Endodermal cell (in vitro differentiated cells): ENCODE measurements around the gene FAM181B. TPM values are rescaled to one million over a fixed set of nuclear protein-coding genes. Genes with fewer than 3 reads are reported as not detected.

Experiments
- DNase-seq: peaks from one replicate; pipeline ENCODE4 v3.0.0-alpha.2; 2017
- H3K27ac ChIP-seq: 2 replicates; pipeline ENCODE4 v1.5.1; 2013; ENCODE audit warnings: mild to moderate bottlenecking, low read depth, low read length, moderate library complexity
- H3K27me3 ChIP-seq: 2 replicates; pipeline ENCODE4 v1.6.1; 2013; ENCODE audit warnings: mild to moderate bottlenecking, low read length, moderate library complexity; ENCODE audit not compliant: insufficient read depth, control insufficient read depth, poor library complexity, severe bottlenecking
- H3K36me3 ChIP-seq: 2 replicates; pipeline ENCODE4 v1.7.0; 2013; ENCODE audit warnings: mild to moderate bottlenecking, low read length, moderate library complexity; ENCODE audit not compliant: control insufficient read depth, insufficient read depth
- H3K4me1 ChIP-seq: one replicate; pipeline ENCODE4 v1.7.0; 2013; ENCODE audit warnings: low read length; ENCODE audit not compliant: control insufficient read depth, insufficient read depth
- H3K4me3 ChIP-seq: 2 replicates; pipeline ENCODE4 v1.5.1; 2013; ENCODE audit warnings: mild to moderate bottlenecking, low read length, moderate library complexity
- H3K9ac ChIP-seq: 2 replicates; pipeline ENCODE4 v1.6.1; 2013; ENCODE audit warnings: mild to moderate bottlenecking, low read length, moderate library complexity; ENCODE audit not compliant: poor library complexity, severe bottlenecking; ENCODE audit errors: extremely low read depth
- H3K9me3 ChIP-seq: 2 replicates; pipeline ENCODE4 v1.6.1; 2013; ENCODE audit warnings: mild to moderate bottlenecking, low read length, moderate library complexity; ENCODE audit not compliant: control insufficient read depth
- H3K27ac Mint-ChIP-seq: 2 replicates; pipeline ENCODE4 v1.8.0; 2020; ENCODE audit warnings: mixed read lengths
- H3K27me3 Mint-ChIP-seq: 2 replicates; pipeline ENCODE4 v1.8.0; 2021; ENCODE audit warnings: mild to moderate bottlenecking, mixed read lengths; ENCODE audit not compliant: insufficient read depth
- H3K36me3 Mint-ChIP-seq: 2 replicates; pipeline ENCODE4 v1.8.0; 2020; ENCODE audit warnings: low read depth, mixed read lengths
- H3K4me1 Mint-ChIP-seq: 2 replicates; pipeline ENCODE4 v1.8.0; 2020; ENCODE audit warnings: mixed read lengths
- H3K4me3 Mint-ChIP-seq: 2 replicates; pipeline ENCODE4 v1.8.0; 2020; ENCODE audit warnings: mild to moderate bottlenecking, moderate library complexity, mixed read lengths
- H3K9me3 Mint-ChIP-seq: 2 replicates; pipeline ENCODE4 v1.8.0; 2020; ENCODE audit warnings: mild to moderate bottlenecking, mixed read lengths
- WGBS, 2 experiments: methylation state at CpG; one replicate each; pipeline versions ENCODE4 v1.1.5 to v1.1.7; 2013; ENCODE audit warnings: missing lambda C conversion rate in 2 of 2, mixed read lengths in 1 of 2; ENCODE audit not compliant: insufficient coverage in 1 of 2, insufficient read length in 1 of 2; 5-methylcytosine and 5-hydroxymethylcytosine counted together
- total RNA-seq, 2 donors: library from RNA; stranded (reverse); fragmentation: NEBNext Ultra II Directional in 1 of 2; extraction: Animal tissue kit (Norgen Biotek cat#: 25700) in 1 of 2; gene quantifications; 2 replicates in 1 of 2; 3 replicates in 1 of 2; pipeline ENCODE4 v1.2.1, GENCODE V29; 2021
- TF ChIP-seq, protein P1 (sequence below): fragments of 200-600 bp; sonication (generic); conservative IDR thresholded peaks from 2 replicates; pipeline ENCODE4 v1.5.0; 2021; ENCODE audit warnings: antibody characterized with exemption, mild to moderate bottlenecking

The FAM181B gene
- total RNA-seq, 2 donors from 2014 or later = 1.5 to 4.7 TPM

DNA sequence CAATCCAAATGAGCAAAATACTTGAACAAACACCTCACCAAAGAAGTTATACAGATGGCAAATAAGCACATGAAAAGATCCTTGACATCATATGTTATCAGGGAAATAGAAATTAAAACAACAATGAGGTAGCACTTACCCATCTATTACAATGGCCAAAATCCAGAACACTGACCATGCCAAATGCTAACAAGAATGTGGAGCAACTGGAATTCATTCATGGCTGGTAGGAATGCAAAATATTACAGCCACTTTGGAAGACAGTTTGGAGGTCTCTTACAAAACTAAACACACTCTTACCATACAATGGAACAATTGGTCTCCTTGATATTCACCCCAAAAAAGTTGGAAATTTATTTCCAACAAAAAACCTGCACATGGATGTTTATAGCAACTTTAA is 19.1 kb upstream of the FAM181B start:
- TF ChIP-seq, protein P1, sequence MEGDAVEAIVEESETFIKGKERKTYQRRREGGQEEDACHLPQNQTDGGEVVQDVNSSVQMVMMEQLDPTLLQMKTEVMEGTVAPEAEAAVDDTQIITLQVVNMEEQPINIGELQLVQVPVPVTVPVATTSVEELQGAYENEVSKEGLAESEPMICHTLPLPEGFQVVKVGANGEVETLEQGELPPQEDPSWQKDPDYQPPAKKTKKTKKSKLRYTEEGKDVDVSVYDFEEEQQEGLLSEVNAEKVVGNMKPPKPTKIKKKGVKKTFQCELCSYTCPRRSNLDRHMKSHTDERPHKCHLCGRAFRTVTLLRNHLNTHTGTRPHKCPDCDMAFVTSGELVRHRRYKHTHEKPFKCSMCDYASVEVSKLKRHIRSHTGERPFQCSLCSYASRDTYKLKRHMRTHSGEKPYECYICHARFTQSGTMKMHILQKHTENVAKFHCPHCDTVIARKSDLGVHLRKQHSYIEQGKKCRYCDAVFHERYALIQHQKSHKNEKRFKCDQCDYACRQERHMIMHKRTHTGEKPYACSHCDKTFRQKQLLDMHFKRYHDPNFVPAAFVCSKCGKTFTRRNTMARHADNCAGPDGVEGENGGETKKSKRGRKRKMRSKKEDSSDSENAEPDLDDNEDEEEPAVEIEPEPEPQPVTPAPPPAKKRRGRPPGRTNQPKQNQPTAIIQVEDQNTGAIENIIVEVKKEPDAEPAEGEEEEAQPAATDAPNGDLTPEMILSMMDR = no peak
- Histone ChIP-seq H3K9ac (no peak overlapping the region), H3K4me1 (no peaks in the 10 kb centered on the region), H3K4me3 (no peak overlapping the region), H3K9me3 (peaks cover 9% of the 10 kb centered on the region), H3K27ac (no peak overlapping the region), H3K27me3 (peaks cover 7% of the 10 kb centered on the region), H3K36me3 (no peaks in the 10 kb centered on the region)
- no peak for DNase-seq
- H3K9me3 Mint-ChIP-seq = no peaks in the 10 kb centered on the region
- H3K27ac Mint-ChIP-seq = no peak overlapping the region
- peaks cover 16% of the 10 kb centered on the region for H3K4me1 Mint-ChIP-seq
- peaks cover 3% of the 10 kb centered on the region for H3K27me3 Mint-ChIP-seq
- H3K4me3 Mint-ChIP-seq = no peak overlapping the region
- H3K36me3 Mint-ChIP-seq = no peaks in the 10 kb centered on the region

DNA sequence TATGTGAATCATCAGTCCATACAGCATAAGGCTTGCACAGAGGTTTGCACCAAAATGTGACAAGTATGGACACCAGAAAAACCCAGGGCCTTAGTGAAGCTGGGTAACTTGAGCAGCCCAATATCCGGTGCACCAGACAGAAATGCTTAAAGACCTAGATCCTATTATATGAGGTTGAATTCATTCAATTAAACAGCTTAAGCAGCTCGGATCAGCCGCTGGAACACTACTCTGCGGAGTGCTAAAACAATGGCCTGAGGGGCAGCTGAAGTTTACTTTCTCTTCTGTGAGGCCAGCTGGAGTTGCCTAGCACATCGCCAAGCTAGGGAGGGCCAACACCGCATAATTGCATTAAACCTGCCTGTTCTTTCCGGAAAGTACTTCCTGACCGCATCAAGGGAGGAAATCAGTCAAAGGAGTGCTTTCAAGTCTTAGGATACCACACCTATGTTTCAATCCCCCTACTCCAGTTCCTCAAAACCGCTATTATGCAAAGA is 17.0 kb upstream of the FAM181B start:
- DNase-seq = peak; percentile 78
- TF ChIP-seq, protein P1 = no peak
- peaks cover 16% of the 10 kb centered on the region for H3K4me1 Mint-ChIP-seq
- H3K9me3 Mint-ChIP-seq = no peaks in the 10 kb centered on the region
- H3K27me3 ChIP-seq = peaks cover 7% of the 10 kb centered on the region
- H3K36me3 ChIP-seq = no peaks in the 10 kb centered on the region
- H3K9me3 ChIP-seq = peaks cover 9% of the 10 kb centered on the region
- no peak overlapping the region for H3K9ac ChIP-seq
- H3K4me1 ChIP-seq = no peaks in the 10 kb centered on the region
- H3K27ac Mint-ChIP-seq = no peak overlapping the region
- H3K4me3 Mint-ChIP-seq = no peak overlapping the region
- WGBS, 2 experiments = 30 to 66% methylated on average over 7 to 9 of the region's 9 CpGs
- H3K27me3 Mint-ChIP-seq = peaks cover 9% of the 10 kb centered on the region
- no peaks in the 10 kb centered on the region for H3K36me3 Mint-ChIP-seq
- H3K27ac ChIP-seq = no peak overlapping the region
- peak overlapping the region; percentile 14 for H3K4me3 ChIP-seq

DNA sequence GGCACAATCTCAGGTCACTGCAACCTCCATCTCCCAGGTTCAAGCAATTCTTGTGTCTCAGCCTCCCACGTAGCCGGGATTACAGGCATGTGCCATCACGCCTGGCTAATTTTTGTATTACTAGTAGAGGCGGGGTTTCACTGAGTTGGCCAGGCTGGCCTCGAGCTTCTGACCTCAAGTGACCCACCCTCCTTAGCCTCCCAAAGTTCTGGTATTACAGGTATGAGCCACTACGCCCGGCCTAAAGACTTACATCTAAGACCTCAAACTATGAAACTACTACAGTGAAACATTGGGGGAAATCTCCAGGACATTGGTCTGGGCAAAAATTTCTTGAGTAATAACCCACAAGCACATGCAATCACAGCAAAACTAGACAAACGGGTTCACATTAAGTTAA is 13.8 kb upstream of the FAM181B start:
- TF ChIP-seq, protein P1 = no peak
- H3K4me1 Mint-ChIP-seq = peaks cover 16% of the 10 kb centered on the region
- Histone ChIP-seq H3K4me1 (no peaks in the 10 kb centered on the region), H3K36me3 (no peaks in the 10 kb centered on the region), H3K9me3 (peaks cover 9% of the 10 kb centered on the region), H3K27ac (no peak overlapping the region), H3K4me3 (no peak overlapping the region), H3K27me3 (no peaks in the 10 kb centered on the region), H3K9ac (no peak overlapping the region)
- no peak for DNase-seq
- WGBS, 2 experiments = 92 to 100% methylated on average over 1 to 8 of the region's 8 CpGs
- H3K4me3 Mint-ChIP-seq = no peak overlapping the region
- no peaks in the 10 kb centered on the region for H3K36me3 Mint-ChIP-seq
- no peak overlapping the region for H3K27ac Mint-ChIP-seq
- peaks cover 21% of the 10 kb centered on the region for H3K27me3 Mint-ChIP-seq
- no peaks in the 10 kb centered on the region for H3K9me3 Mint-ChIP-seq
